ENCODE measurements around the gene DCANP1.

The DCANP1 gene

GRCh38 chr5:135461481-135462151 lies 14.5 kb upstream of the DCANP1 start:
- intact Hi-C loops (cut with DNase I): no loop called here
- DNase-seq: no peak

DNA sequence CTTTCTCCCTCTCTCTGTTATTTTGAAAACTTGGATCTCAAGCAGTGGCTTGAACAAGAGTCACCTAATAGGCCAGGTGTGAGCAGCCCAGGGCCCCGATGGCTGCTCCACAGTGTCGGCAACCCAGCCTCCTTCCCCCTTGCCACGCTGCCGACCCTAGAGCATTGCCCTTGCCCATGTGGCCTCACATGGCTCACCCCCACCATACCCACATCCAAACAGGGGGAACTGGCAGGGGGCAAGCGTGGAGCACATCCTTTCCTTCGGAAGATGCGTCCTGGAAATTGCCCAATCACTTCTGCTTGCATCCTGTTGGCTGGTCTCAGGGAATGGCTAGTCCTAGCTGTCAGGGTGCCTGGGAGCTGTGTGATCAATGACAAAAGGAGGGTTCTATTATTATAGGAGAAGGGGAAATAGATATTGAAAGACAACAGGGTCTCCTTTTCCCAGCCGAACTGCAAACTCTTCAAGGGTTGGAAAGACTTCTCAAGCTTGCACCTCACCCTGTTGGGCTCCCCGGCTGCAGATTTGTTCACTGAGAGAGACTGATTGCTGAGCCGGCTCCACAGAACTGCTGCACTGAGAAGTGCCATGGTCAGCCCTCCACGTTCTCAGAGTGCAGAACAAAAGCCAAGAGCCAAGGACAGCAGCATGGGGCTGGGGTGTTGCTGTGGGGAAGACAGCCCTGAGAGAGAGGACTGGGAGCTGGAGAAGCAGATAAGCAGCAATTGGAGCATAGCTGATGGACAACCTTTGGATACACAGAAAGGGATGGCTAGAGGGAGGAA lies 13.3 kb upstream of the DCANP1 start:
- intact Hi-C loops (cut with DNase I): no loop called here
- peak in 1 of 42 donors; percentile 11 for DNase-seq

- intact Hi-C loops (cut with DNase I): no loop called here
- peak in 1 of 42 donors; percentile 32 for DNase-seq
These were observed 11.8 kb upstream of the DCANP1 start for GRCh38 chr5:135458921-135459331.

- no peak for DNase-seq
These were observed 11.2 kb upstream of the DCANP1 start for GRCh38 chr5:135458356-135458755.

GRCh38 chr5:135457424-135458071 lies 10.4 kb upstream of the DCANP1 start:
- intact Hi-C loops (cut with DNase I): no loop called here
- peak in 39 of 42 donors; percentile 29 to 83 (median 58) for DNase-seq

More at GRCh38 chr5:135458356-135458755, 11.2 kb upstream of the DCANP1 start:
- intact Hi-C loops (cut with DNase I): no loop called here

GRCh38 chr5:135456238-135457099 lies 9.3 kb upstream of the DCANP1 start:
- intact Hi-C loops (cut with DNase I): no loop called here
- peak in 9 of 42 donors; percentile 10 to 57 (median 39) for DNase-seq

DNA sequence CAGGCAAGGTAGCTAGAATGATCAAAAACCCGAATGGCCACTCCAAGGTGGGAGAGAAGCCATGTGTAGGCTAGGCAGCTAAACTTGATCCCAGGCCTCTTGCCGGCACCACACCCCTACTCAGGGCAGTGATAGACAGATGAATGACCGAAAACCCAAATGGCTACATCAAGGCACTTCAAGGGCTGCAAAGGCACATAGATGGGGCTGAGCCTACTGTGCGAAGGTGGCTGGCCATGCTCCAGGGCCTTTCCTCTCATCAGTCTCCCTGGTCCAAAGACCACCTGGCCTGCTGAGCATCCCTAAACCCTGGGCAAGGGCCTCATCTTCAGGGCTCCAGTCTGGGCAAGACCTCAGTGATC lies 8.7 kb upstream of the DCANP1 start:
- intact Hi-C loops (cut with DNase I): no loop called here
- no peak for DNase-seq

DNA sequence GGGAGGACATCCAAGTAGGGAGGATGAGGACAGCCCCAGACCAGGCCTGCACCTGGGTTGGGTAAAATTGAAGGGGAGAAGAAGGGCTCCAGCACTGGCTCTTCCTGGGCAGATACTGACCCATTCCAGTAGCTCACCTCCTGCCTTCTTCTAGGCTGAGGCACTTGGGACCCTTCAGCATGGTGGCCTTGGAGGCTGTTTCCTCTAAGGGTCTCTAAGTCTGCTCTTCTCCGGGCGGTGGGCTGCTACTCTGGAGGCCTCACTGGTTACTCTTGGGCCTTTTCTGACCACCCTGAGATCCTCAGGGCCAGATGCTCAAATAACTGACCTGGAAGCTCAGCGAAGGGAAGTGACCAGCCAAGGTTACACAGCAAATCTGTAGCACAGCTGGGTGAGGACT lies 7.8 kb upstream of the DCANP1 start:
- intact Hi-C loops (cut with DNase I): no loop called here
- DNase-seq: peak in 2 of 42 donors; percentile 6 to 9

- intact Hi-C loops (cut with DNase I): no loop called here
- no peak for DNase-seq
These were observed 6.5 kb upstream of the DCANP1 start for GRCh38 chr5:135453613-135454012.

- DNase-seq: peak in 3 of 42 donors; percentile 10 to 23 (median 17)
These were observed 5.3 kb upstream of the DCANP1 start, which contains the start of gene TIFAB for GRCh38 chr5:135452321-135453030. TSS of gene TIFAB (minus strand) at chr5:135452351. CDS start at chr5:135449939, 2,412 bp downstream.

GRCh38 chr5:135451581-135452320 lies 4.6 kb upstream of the DCANP1 start:
- DNase-seq: peak in 2 of 42 donors; percentile 6 to 19
- intact Hi-C loops (cut with DNase I): no loop called here

More at GRCh38 chr5:135452321-135453030, 5.3 kb upstream of the DCANP1 start, which contains the start of gene TIFAB:
- intact Hi-C loops (cut with DNase I): no loop called here

- peak in 4 of 42 donors; percentile 1 to 23 (median 10) for DNase-seq
- intact Hi-C loops (cut with DNase I): no loop called here
These were observed 3.8 kb upstream of the DCANP1 start for GRCh38 chr5:135450952-135451351.

DNA sequence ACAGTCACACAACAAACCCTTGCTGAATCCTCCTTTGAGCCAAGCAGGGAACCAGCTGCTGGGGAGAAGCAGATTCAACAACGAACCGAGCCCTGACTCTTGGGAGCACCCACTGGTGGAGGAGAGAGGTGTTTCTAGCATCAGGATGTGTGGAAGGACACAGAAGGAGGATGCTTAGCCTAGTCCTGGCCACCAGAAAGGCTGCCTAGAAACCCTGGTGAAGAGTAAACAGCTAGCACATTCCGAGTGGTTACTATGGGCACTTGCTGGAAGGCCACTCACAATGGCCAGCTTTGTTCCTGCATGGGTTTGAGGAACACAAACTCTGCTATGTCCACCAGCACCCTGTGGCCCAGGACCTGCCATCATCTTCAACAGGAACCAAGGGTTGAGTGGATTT lies 3.2 kb upstream of the DCANP1 start:
- DNase-seq: peak in 4 of 42 donors; percentile 7 to 36 (median 20)

DNA sequence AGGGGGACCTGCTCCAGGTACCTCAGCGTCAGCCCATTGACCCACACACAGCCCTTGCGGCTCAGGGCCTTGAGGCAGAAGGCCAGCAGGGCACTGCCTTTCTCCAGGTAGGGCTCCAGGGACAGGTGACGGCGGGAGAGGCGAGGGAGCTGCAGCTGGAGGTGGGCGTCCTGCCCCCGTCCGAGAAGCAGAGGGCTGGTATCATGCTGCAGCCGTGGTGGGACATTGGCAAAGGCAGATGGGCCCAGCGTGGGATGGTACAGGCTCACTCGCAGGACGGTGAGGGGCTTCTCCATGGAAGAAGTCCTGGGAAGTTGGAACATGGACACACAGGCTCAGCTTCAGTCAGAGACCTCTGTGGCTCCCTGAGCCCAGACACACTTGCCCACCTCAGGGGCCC lies 2.5 kb upstream of the DCANP1 start:
- intact Hi-C loops (cut with DNase I): no loop called here
- peak in 3 of 42 donors; percentile 2 to 19 (median 13) for DNase-seq

More for the DNA sequence above, 3.2 kb upstream of the DCANP1 start:
- intact Hi-C loops (cut with DNase I): no loop called here

DNA sequence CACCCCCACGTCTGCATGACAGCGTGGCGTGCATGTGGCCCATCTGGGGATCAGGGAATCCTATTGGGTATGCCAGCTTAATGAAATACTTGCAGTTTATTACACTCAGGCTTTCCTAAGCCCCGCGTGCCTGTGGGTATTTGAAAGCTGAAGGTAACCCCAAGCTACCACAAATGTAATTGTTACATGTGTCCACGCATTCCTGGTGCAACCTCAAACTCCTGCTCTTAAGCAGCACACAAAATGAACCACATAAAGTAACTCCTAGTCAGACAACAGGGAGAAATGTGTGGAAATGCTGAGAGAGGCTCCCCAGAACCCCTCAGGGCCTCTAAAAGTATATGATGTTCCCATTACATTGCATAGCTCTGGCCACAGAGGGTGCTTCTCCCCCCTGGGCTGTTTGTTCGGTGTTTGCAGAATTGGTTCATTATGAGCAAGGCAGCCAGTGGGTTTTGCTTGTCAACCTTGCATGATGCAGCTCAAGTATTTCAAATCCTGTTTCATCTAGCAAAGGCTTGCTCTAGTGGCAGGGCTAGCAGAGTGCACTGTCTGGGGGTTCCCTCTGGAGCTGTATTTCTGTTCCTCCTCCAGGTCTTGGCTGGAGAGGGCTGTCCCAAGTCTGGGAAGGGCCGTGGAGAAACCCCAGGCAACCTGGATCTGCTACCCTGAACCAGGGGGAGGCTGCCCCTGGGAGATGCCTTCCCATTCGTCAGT lies 1.8 kb upstream of the DCANP1 start:
- intact Hi-C loops (cut with DNase I): no loop called here
- peak in 4 of 42 donors; percentile 2 to 33 (median 10) for DNase-seq

- DNase-seq: peak in 3 of 42 donors; percentile 3 to 22 (median 4)
These were observed 1.1 kb upstream of the DCANP1 start for GRCh38 chr5:135448071-135448739.

More at GRCh38 chr5:135448071-135448739, 1.1 kb upstream of the DCANP1 start:
- intact Hi-C loops (cut with DNase I): no loop called here
